ENCODE data around the gene ZNF462.

Gene ZNF462

DNA sequence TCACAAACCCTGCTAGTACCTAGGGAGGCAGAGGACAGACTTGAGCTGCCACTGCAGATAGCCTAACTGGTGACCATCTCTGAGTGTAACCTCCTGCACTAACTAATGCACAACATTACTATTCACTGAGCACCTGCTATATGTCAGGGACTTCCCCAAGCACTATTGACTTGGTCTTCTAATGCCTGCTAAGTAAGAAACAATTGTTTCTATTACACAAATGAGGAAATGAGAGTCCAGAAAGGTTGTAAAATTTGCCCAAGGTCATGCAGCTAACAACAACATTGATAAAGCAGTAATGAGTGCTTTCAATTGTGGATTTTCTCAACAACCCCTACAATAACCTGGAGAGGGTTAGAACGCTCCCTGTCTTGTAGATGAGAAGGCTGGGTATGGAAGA lies 183.7 kb downstream of the ZNF462 start:
- H3K4me1 ChIP-seq (ENCODE audit: low read length): peaks cover 42% of the 10 kb centered on the region
- H3K79me2 ChIP-seq (ENCODE audit: low read length): no peaks in the 10 kb centered on the region
- H3K9ac ChIP-seq (ENCODE audit: low read length): no peak overlapping the region
- TF ChIP-seq CTCF (IDR thresholded peaks at IDR 0.05; ENCODE audit: low read depth, low read length) (no peak), EZH2phosphoT487 (IDR thresholded peaks at IDR 0.05; ENCODE audit: low read depth) (no peak)
- 0 out of 2 replicates have a peak overlapping the region, but pooled peaks have one; percentile 7 for H3K4me3 ChIP-seq (ENCODE audit: low read length)
- no peak overlapping the region for H2AFZ ChIP-seq (ENCODE audit: low read depth, low read length)
- H3K4me2 ChIP-seq (ENCODE audit: low read length): peak overlapping the region; percentile 56
- H3K27me3 ChIP-seq (ENCODE audit: low read depth, low read length): peaks cover 41% of the 10 kb centered on the region
- no peaks in the 10 kb centered on the region for H3K9me3 ChIP-seq (ENCODE audit: insufficient read depth, low read length)
- H3K36me3 ChIP-seq (replicated peaks; ENCODE audit: low read depth, low read length): no peaks in the 10 kb centered on the region
- H3K27ac ChIP-seq (ENCODE audit: low read length): no peak overlapping the region; the same call in 1 of the 2 replicates
- no peaks in the 10 kb centered on the region for H4K20me1 ChIP-seq (ENCODE audit: insufficient read depth, low read length)

GRCh38 chr9:107049046-107049802 lies 186.3 kb downstream of the ZNF462 start:
- peaks cover 36% of the 10 kb centered on the region for H3K4me1 ChIP-seq (ENCODE audit: low read length)
- no peak overlapping the region for H3K4me2 ChIP-seq (ENCODE audit: low read length)

GRCh38 chr9:107049803-107050184 lies 186.8 kb downstream of the ZNF462 start:
- H3K9me3 ChIP-seq (ENCODE audit: insufficient read depth, low read length): no peaks in the 10 kb centered on the region
- H3K4me3 ChIP-seq (ENCODE audit: low read length): no peak overlapping the region
- H3K36me3 ChIP-seq (replicated peaks; ENCODE audit: low read depth, low read length): no peaks in the 10 kb centered on the region
- H3K4me1 ChIP-seq (ENCODE audit: low read length): peaks cover 30% of the 10 kb centered on the region
- no peak overlapping the region for H3K4me2 ChIP-seq (ENCODE audit: low read length)
- H4K20me1 ChIP-seq (ENCODE audit: insufficient read depth, low read length): no peaks in the 10 kb centered on the region
- H2AFZ ChIP-seq (ENCODE audit: low read depth, low read length): no peak overlapping the region
- peaks cover 29% of the 10 kb centered on the region for H3K27me3 ChIP-seq (ENCODE audit: low read depth, low read length)
- H3K27ac ChIP-seq (ENCODE audit: low read length): no peak overlapping the region
- no peak overlapping the region for H3K9ac ChIP-seq (ENCODE audit: low read length)
- TF ChIP-seq CTCF (IDR thresholded peaks at IDR 0.05; ENCODE audit: low read depth, low read length): no peak
- TF ChIP-seq EZH2phosphoT487 (IDR thresholded peaks at IDR 0.05; ENCODE audit: low read depth): no peak
- no peaks in the 10 kb centered on the region for H3K79me2 ChIP-seq (ENCODE audit: low read length)

More at GRCh38 chr9:107049046-107049802, 186.3 kb downstream of the ZNF462 start:
- Histone ChIP-seq H3K4me3 (ENCODE audit: low read length) (no peak overlapping the region), H3K9ac (ENCODE audit: low read length) (no peak overlapping the region), H3K79me2 (ENCODE audit: low read length) (no peaks in the 10 kb centered on the region), H3K27ac (ENCODE audit: low read length) (no peak overlapping the region), H4K20me1 (ENCODE audit: insufficient read depth, low read length) (no peaks in the 10 kb centered on the region), H3K27me3 (ENCODE audit: low read depth, low read length) (peaks cover 27% of the 10 kb centered on the region), H3K36me3 (replicated peaks; ENCODE audit: low read depth, low read length) (no peaks in the 10 kb centered on the region), H2AFZ (ENCODE audit: low read depth, low read length) (no peak overlapping the region), H3K9me3 (ENCODE audit: insufficient read depth, low read length) (no peaks in the 10 kb centered on the region)
- no peak for TF ChIP-seq CTCF (IDR thresholded peaks at IDR 0.05; ENCODE audit: low read depth, low read length)
- TF ChIP-seq EZH2phosphoT487 (IDR thresholded peaks at IDR 0.05; ENCODE audit: low read depth): no peak

- no peak overlapping the region for H3K9ac ChIP-seq (ENCODE audit: low read length)
- peaks cover 17% of the 10 kb centered on the region for H3K4me1 ChIP-seq (ENCODE audit: low read length)
- no peaks in the 10 kb centered on the region for H3K79me2 ChIP-seq (ENCODE audit: low read length)
- no peaks in the 10 kb centered on the region for H4K20me1 ChIP-seq (ENCODE audit: insufficient read depth, low read length)
- H2AFZ ChIP-seq (ENCODE audit: low read depth, low read length): no peak overlapping the region
- no peak overlapping the region for H3K27ac ChIP-seq (ENCODE audit: low read length)
- TF ChIP-seq EZH2phosphoT487 (IDR thresholded peaks at IDR 0.05; ENCODE audit: low read depth): no peak
- no peak for TF ChIP-seq CTCF (IDR thresholded peaks at IDR 0.05; ENCODE audit: low read depth, low read length)
- no peak overlapping the region for H3K4me3 ChIP-seq (ENCODE audit: low read length)
- H3K27me3 ChIP-seq (ENCODE audit: low read depth, low read length): peaks cover 33% of the 10 kb centered on the region
- no peaks in the 10 kb centered on the region for H3K36me3 ChIP-seq (replicated peaks; ENCODE audit: low read depth, low read length)
- no peak overlapping the region for H3K4me2 ChIP-seq (ENCODE audit: low read length)
- H3K9me3 ChIP-seq (ENCODE audit: insufficient read depth, low read length): no peaks in the 10 kb centered on the region
Observed at GRCh38 chr9:107051392-107051791, 188.4 kb downstream of the ZNF462 start.
